Gastroesophageal sphincter (tissue), 3 donors: ENCODE data around the gene SDK1.

Source experiments
- CTCF ChIP-seq, 4 experiments: fragments of 200-600 bp in 2 of 4; fragments of 450-650 bp in 2 of 4; sonication (generic) in 1 of 4; IDR thresholded peaks; one replicate each; pipeline ENCODE4 v1.5.1; 2017 to 2019; ENCODE audit warnings: antibody characterized with exemption in 4 of 4, mild to moderate bottlenecking in 2 of 4, moderate library complexity in 2 of 4
- EP300 ChIP-seq: sonication (generic); formaldehyde crosslinking; IDR thresholded peaks from one replicate; pipeline ENCODE4 v1.6.1; 2017; ENCODE audit warnings: antibody characterized with exemption, mild to moderate bottlenecking

- no peak for TF ChIP-seq EP300
- TF ChIP-seq CTCF (IDR thresholded peaks at IDR 0.05): no peak
Measured at GRCh38 chr7:4200546-4201094, 899.6 kb downstream of the SDK1 start.
